Caco-2 (cell line): Measurements from ENCODE around the gene NOTCH2. TPM values are rescaled to one million over a fixed set of nuclear protein-coding genes. Genes with fewer than 3 reads are reported as not detected.

Source experiments
- BruUV-seq: library from RNA; stranded (reverse); fragments of 400-500 nt; replicated peaks from 2 replicates; lab custom pipeline; 2021; lab: Mats Ljungman, UMichigan
- CTCF ChIA-PET: fragments of 300-600 bp; sonication (Branson Sonifier 250); formaldehyde crosslinking; loops from one replicate; lab custom pipeline; 2022; ENCODE audit warnings: antibody characterized with exemption; lab: Charles Lee
- POLR2A ChIA-PET: fragments of 300-600 bp; sonication (Branson Sonifier 250); formaldehyde crosslinking; loops from one replicate; lab custom pipeline; 2022; ENCODE audit warnings: antibody characterized with exemption; lab: Charles Lee
- DNase-seq, 2 experiments: peaks; one replicate each; pipeline versions ENCODE4 v3.0.0 to v3.0.0-alpha.2; 2020 to 2022
- H3K27me3 ChIP-seq: replicated peaks from 2 replicates; pipeline ENCODE4 v1.6.0; 2011; ENCODE audit warnings: low read length; ENCODE audit not compliant: control insufficient read depth, insufficient read depth
- H3K36me3 ChIP-seq: 2 replicates; pipeline ENCODE4 v1.5.1; 2011; ENCODE audit warnings: low read length; ENCODE audit not compliant: control insufficient read depth, insufficient read depth
- H3K4me1 ChIP-seq: fragments of 250-450 bp; sonication (Bioruptor Pico); 2 replicates; pipeline ENCODE4 v1.5.1; 2020; ENCODE audit warnings: mild to moderate bottlenecking
- H3K4me3 ChIP-seq: 2 replicates; pipeline ENCODE4 v1.5.1; 2011; ENCODE audit warnings: low read depth, mild to moderate bottlenecking, control low read depth, low read length
- H3K9me3 ChIP-seq: fragments of 250-450 bp; sonication (Bioruptor Pico); 2 replicates; pipeline ENCODE4 v1.5.1; 2020; ENCODE audit warnings: mild to moderate bottlenecking, moderate library complexity
- H3K27ac Mint-ChIP-seq: one replicate; pipeline ENCODE4 v1.8.0; 2022; ENCODE audit warnings: mixed read lengths; ENCODE audit not compliant: unreplicated experiment
- H3K27me3 Mint-ChIP-seq: one replicate; pipeline ENCODE4 v1.8.0; 2022; ENCODE audit warnings: mixed read lengths; ENCODE audit not compliant: insufficient read depth, unreplicated experiment
- H3K36me3 Mint-ChIP-seq: one replicate; pipeline ENCODE4 v1.8.0; 2022; ENCODE audit warnings: mild to moderate bottlenecking, mixed read lengths; ENCODE audit not compliant: insufficient read depth, unreplicated experiment
- H3K4me1 Mint-ChIP-seq: one replicate; pipeline ENCODE4 v1.8.0; 2022; ENCODE audit warnings: low read depth, mixed read lengths; ENCODE audit not compliant: unreplicated experiment
- H3K4me3 Mint-ChIP-seq: one replicate; pipeline ENCODE4 v1.8.0; 2022; ENCODE audit warnings: mild to moderate bottlenecking, moderate library complexity, mixed read lengths; ENCODE audit not compliant: unreplicated experiment
- H3K9me3 Mint-ChIP-seq: one replicate; pipeline ENCODE4 v1.8.0; 2022; ENCODE audit warnings: mixed read lengths; ENCODE audit not compliant: unreplicated experiment
- CTCF ChIP-seq, 2 experiments: fragments of 200-600 bp in 1 of 2; IDR thresholded peaks; 1 replicate in 1 of 2; 2 replicates in 1 of 2; pipeline versions ENCODE4 v1.5.1 to v1.8.0; 2011 to 2022; ENCODE audit warnings: antibody characterized with exemption in 1 of 2, control low read depth in 1 of 2, inconsistent platforms in 1 of 2, low read depth in 1 of 2, low read length in 1 of 2, mild to moderate bottlenecking in 1 of 2, moderate library complexity in 1 of 2; ENCODE audit not compliant: insufficient read depth in 1 of 2, severe bottlenecking in 1 of 2, unreplicated experiment in 1 of 2
- intact Hi-C: fragments of 100-400 bp; cut with micrococcal nuclease; formaldehyde crosslinking; loops from one replicate; pipeline ENCODE4 v1.10.0; 2022; ENCODE audit not compliant: unreplicated experiment
- total RNA-seq: library from RNA; stranded (reverse); gene quantifications from 2 replicates; pipeline ENCODE4 v1.2.3, GENCODE V29; 2022

NOTCH2 gene
- total RNA-seq, 1 experiment from 2014 or later: 41.1 TPM

GRCh38 chr1:119902775-119903442 is 166.6 kb downstream of the NOTCH2 start:
- CTCF ChIA-PET: no interaction called here
- H3K27me3 Mint-ChIP-seq: no peaks in the 10 kb centered on the region
- Histone ChIP-seq H3K4me1 (0 out of 2 replicates have a peak, but pooled peaks cover 10% of the 10 kb centered on the region), H3K36me3 (no peaks in the 10 kb centered on the region), H3K27me3 (no peaks in the 10 kb centered on the region), H3K9me3 (no peaks in the 10 kb centered on the region), H3K4me3 (no peak overlapping the region)
- POLR2A ChIA-PET: no interaction called here
- H3K27ac Mint-ChIP-seq: no peak overlapping the region
- H3K4me1 Mint-ChIP-seq: peaks cover 7% of the 10 kb centered on the region
- no peaks in the 10 kb centered on the region for H3K9me3 Mint-ChIP-seq
- no TSS peak for BruUV-seq
- DNase-seq: no peak
- intact Hi-C loops: no loop called here
- H3K4me3 Mint-ChIP-seq: no peak overlapping the region
- no peak for TF ChIP-seq CTCF (IDR thresholded peaks at IDR 0.05; ENCODE audit: insufficient read depth in 1 of 2, low read depth in 1 of 2, low read length in 1 of 2, severe bottlenecking in 1 of 2, unreplicated experiment in 1 of 2)
- H3K36me3 Mint-ChIP-seq: no peaks in the 10 kb centered on the region

GRCh38 chr1:119898981-119899720 is 170.3 kb downstream of the NOTCH2 start:
- POLR2A ChIA-PET: no interaction called here
- Histone ChIP-seq H3K27me3 (no peaks in the 10 kb centered on the region), H3K4me3 (no peak overlapping the region), H3K4me1 (0 out of 2 replicates have a peak, but pooled peaks cover 10% of the 10 kb centered on the region), H3K36me3 (no peaks in the 10 kb centered on the region), H3K9me3 (no peaks in the 10 kb centered on the region)
- peaks cover 7% of the 10 kb centered on the region for H3K4me1 Mint-ChIP-seq
- H3K27me3 Mint-ChIP-seq: no peaks in the 10 kb centered on the region
- no peak for DNase-seq
- CTCF ChIA-PET: no interaction called here
- H3K27ac Mint-ChIP-seq: no peak overlapping the region
- no peaks in the 10 kb centered on the region for H3K36me3 Mint-ChIP-seq
- H3K9me3 Mint-ChIP-seq: no peaks in the 10 kb centered on the region
- TF ChIP-seq CTCF (IDR thresholded peaks at IDR 0.05; ENCODE audit: insufficient read depth in 1 of 2, low read depth in 1 of 2, low read length in 1 of 2, severe bottlenecking in 1 of 2, unreplicated experiment in 1 of 2): no peak
- BruUV-seq: no TSS peak
- intact Hi-C loops: no loop called here
- no peak overlapping the region for H3K4me3 Mint-ChIP-seq

GRCh38 chr1:119898530-119898929 is 170.9 kb downstream of the NOTCH2 start:
- H3K4me3 Mint-ChIP-seq: no peak overlapping the region
- no peaks in the 10 kb centered on the region for H3K36me3 ChIP-seq
- no TSS peak for BruUV-seq
- ChIA-PET POLR2A (no interaction called here), CTCF (no interaction called here)
- H3K36me3 Mint-ChIP-seq: no peaks in the 10 kb centered on the region
- no peak overlapping the region for H3K27ac Mint-ChIP-seq
- TF ChIP-seq CTCF (IDR thresholded peaks at IDR 0.05; ENCODE audit: insufficient read depth in 1 of 2, low read depth in 1 of 2, low read length in 1 of 2, severe bottlenecking in 1 of 2, unreplicated experiment in 1 of 2): no peak
- 0 out of 2 replicates have a peak, but pooled peaks cover 9% of the 10 kb centered on the region for H3K4me1 ChIP-seq
- DNase-seq: no peak
- no peaks in the 10 kb centered on the region for H3K27me3 Mint-ChIP-seq
- H3K4me1 Mint-ChIP-seq: peaks cover 7% of the 10 kb centered on the region
- H3K9me3 ChIP-seq: no peaks in the 10 kb centered on the region
- H3K4me3 ChIP-seq: no peak overlapping the region
- no peaks in the 10 kb centered on the region for H3K9me3 Mint-ChIP-seq
- no peaks in the 10 kb centered on the region for H3K27me3 ChIP-seq
- intact Hi-C loops: no loop called here
